IMR-90 (cell line): ENCODE results near the gene CRB1. TPM values are rescaled to one million over a fixed set of nuclear protein-coding genes. Genes with fewer than 3 reads are reported as not detected.

Source experiments
- ATAC-seq: fragments of 200-7000 bp; cut with Tn5 transposase; 2 replicates; pipeline ENCODE4 v1.9.1; 2020; ENCODE audit warnings: low read depth, mild to moderate bottlenecking, moderate library complexity
- BruUV-seq: library from RNA; stranded (reverse); fragments of 400-500 nt; replicated peaks from 2 replicates; lab custom pipeline; 2021; lab: Mats Ljungman, UMichigan
- CTCF ChIA-PET: fragments of 300-600 bp; formaldehyde crosslinking; extraction: SDS; loops from one replicate; lab custom pipeline; 2021; ENCODE audit warnings: antibody characterized with exemption; lab: Yijun Ruan, JAX
- POLR2A ChIA-PET: fragments of 300-600 bp; sonication (Branson Sonifier 250); formaldehyde crosslinking; loops from one replicate; lab custom pipeline; 2022; ENCODE audit warnings: antibody characterized with exemption; ENCODE audit not compliant: unreplicated experiment; lab: Charles Lee
- DNase-seq: peaks from one replicate; pipeline ENCODE4 v3.0.0; 2013
- H2AFZ ChIP-seq: replicated peaks from 2 replicates; pipeline ENCODE3; 2013; ENCODE audit warnings: low read length, mild to moderate bottlenecking; ENCODE audit not compliant: poor library complexity
- H2AK5ac ChIP-seq: 2 replicates; pipeline ENCODE4 v1.6.1; 2013; ENCODE audit warnings: low read depth, low read length, inconsistent platforms
- H2AK9ac ChIP-seq: replicated peaks from 2 replicates; pipeline ENCODE3; 2013; ENCODE audit warnings: mild to moderate bottlenecking, low read depth, low read length, moderate library complexity; ENCODE audit not compliant: poor library complexity
- H2BK120ac ChIP-seq: 2 replicates; pipeline ENCODE4 v1.6.1; 2013; ENCODE audit warnings: low read depth, low read length, inconsistent platforms
- H2BK15ac ChIP-seq: 3 replicates; pipeline ENCODE4 v1.6.1; 2013; ENCODE audit warnings: low read depth, low read length, inconsistent platforms
- H2BK20ac ChIP-seq: 2 replicates; pipeline ENCODE4 v1.6.1; 2013; ENCODE audit warnings: low read depth, mild to moderate bottlenecking, inconsistent platforms, low read length, moderate library complexity
- H2BK5ac ChIP-seq: 2 replicates; pipeline ENCODE4 v1.6.1; 2013; ENCODE audit warnings: mild to moderate bottlenecking, low read depth, low read length, inconsistent platforms; ENCODE audit not compliant: poor library complexity, severe bottlenecking
- H3K14ac ChIP-seq: replicated peaks from 2 replicates; pipeline ENCODE4 v1.6.1; 2013; ENCODE audit warnings: low read depth, low read length, inconsistent platforms
- H3K18ac ChIP-seq: 2 replicates; pipeline ENCODE4 v1.6.1; 2013; ENCODE audit warnings: low read depth, low read length, control low read depth
- H3K23ac ChIP-seq: 2 replicates; pipeline ENCODE4 v1.6.1; 2013; ENCODE audit warnings: low read depth, low read length, inconsistent platforms
- H3K27ac ChIP-seq: 2 replicates; pipeline ENCODE4 v1.5.1; 2013; ENCODE audit warnings: mild to moderate bottlenecking, control low read depth, low read length; ENCODE audit not compliant: insufficient read depth
- H3K27me3 ChIP-seq: 2 replicates; pipeline ENCODE4 v1.6.1; 2013; ENCODE audit warnings: low read length; ENCODE audit not compliant: control insufficient read depth, insufficient read depth
- H3K36me3 ChIP-seq: 2 replicates; pipeline ENCODE4 v1.6.1; 2013; ENCODE audit warnings: low read length, mixed read lengths; ENCODE audit not compliant: control insufficient read depth, insufficient read depth
- H3K4ac ChIP-seq: 2 replicates; pipeline ENCODE4 v1.6.1; 2013; ENCODE audit warnings: low read depth, low read length, inconsistent platforms
- H3K4me1 ChIP-seq: 2 replicates; pipeline ENCODE4 v1.6.1; 2013; ENCODE audit warnings: low read length, mixed read lengths; ENCODE audit not compliant: control insufficient read depth, insufficient read depth
- H3K4me2 ChIP-seq: 2 replicates; pipeline ENCODE4 v1.6.1; 2013; ENCODE audit warnings: low read depth, mild to moderate bottlenecking, control low read depth, low read length, moderate library complexity
- H3K4me3 ChIP-seq: 2 replicates; pipeline ENCODE4 v1.5.1; 2013; ENCODE audit warnings: low read depth, mild to moderate bottlenecking, control low read depth, low read length, moderate library complexity; ENCODE audit not compliant: insufficient read depth
- H3K56ac ChIP-seq: 2 replicates; pipeline ENCODE4 v1.6.1; 2013; ENCODE audit warnings: low read length, inconsistent platforms; ENCODE audit not compliant: insufficient read depth; ENCODE audit errors: extremely low read depth
- H3K79me1 ChIP-seq, 2 experiments: 2 replicates each; pipeline ENCODE4 v1.6.1; 2013; ENCODE audit warnings: low read length in 2 of 2, inconsistent platforms in 1 of 2, low read depth in 1 of 2
- H3K9ac ChIP-seq: 2 replicates; pipeline ENCODE4 v1.6.1; 2013; ENCODE audit warnings: low read depth, low read length, control low read depth
- H3K9me1 ChIP-seq: 2 replicates; pipeline ENCODE4 v1.6.1; 2013; ENCODE audit warnings: low read length, inconsistent platforms; ENCODE audit not compliant: insufficient read depth
- H3K9me3 ChIP-seq: 2 replicates; pipeline ENCODE4 v1.6.1; 2013; ENCODE audit warnings: low read length; ENCODE audit not compliant: control insufficient read depth, insufficient read depth
- H4K20me1 ChIP-seq: 2 replicates; pipeline ENCODE4 v1.6.1; 2013; ENCODE audit warnings: low read length, inconsistent platforms; ENCODE audit not compliant: insufficient read depth
- H4K5ac ChIP-seq: 2 replicates; pipeline ENCODE4 v1.6.1; 2013; ENCODE audit warnings: mild to moderate bottlenecking, low read depth, low read length, control low read depth
- H4K8ac ChIP-seq, 2 experiments: 2 replicates each; pipeline ENCODE4 v1.6.1; 2013; ENCODE audit warnings: low read depth in 2 of 2, low read length in 2 of 2, control low read depth in 1 of 2, inconsistent platforms in 1 of 2
- H4K91ac ChIP-seq: 2 replicates; pipeline ENCODE4 v1.6.1; 2013; ENCODE audit warnings: low read depth, low read length, inconsistent platforms; ENCODE audit not compliant: insufficient read depth
- BHLHE40 ChIP-seq: fragments of 150-350 bp; IDR thresholded peaks from 2 replicates; pipeline ENCODE4 v1.6.1; 2016; ENCODE audit warnings: mild to moderate bottlenecking, low read depth, low read length
- CEBPB ChIP-seq: IDR thresholded peaks from 2 replicates; pipeline ENCODE4 v1.6.1; 2012; ENCODE audit warnings: low read depth, low read length, improper control_type of control experiment
- CHD1 ChIP-seq: IDR thresholded peaks from 2 replicates; pipeline ENCODE4 v1.6.1; 2012; ENCODE audit warnings: low read depth, low read length, improper control_type of control experiment
- FOS ChIP-seq: fragments of 150-350 bp; IDR thresholded peaks from 2 replicates; pipeline ENCODE4 v1.6.1; 2016; ENCODE audit warnings: low read depth, low read length
- MAFK ChIP-seq: IDR thresholded peaks from 2 replicates; pipeline ENCODE4 v1.6.1; 2012; ENCODE audit warnings: low read depth, low read length, improper control_type of control experiment
- MAZ ChIP-seq: IDR thresholded peaks from 2 replicates; pipeline ENCODE4 v1.6.1; 2012; ENCODE audit warnings: low read depth, mild to moderate bottlenecking, low read length, improper control_type of control experiment, moderate library complexity, borderline replicate concordance
- MXI1 ChIP-seq: IDR thresholded peaks from 2 replicates; pipeline ENCODE4 v1.6.1; 2012; ENCODE audit warnings: low read depth, mild to moderate bottlenecking, low read length, moderate library complexity, borderline replicate concordance
- NFE2L2 ChIP-seq: fragments of 150-350 bp; IDR thresholded peaks from 2 replicates; pipeline ENCODE4 v1.6.1; 2016; ENCODE audit warnings: low read depth, mild to moderate bottlenecking, low read length
- POLR2A ChIP-seq: IDR thresholded peaks from 2 replicates; pipeline ENCODE4 v1.6.1; 2012; ENCODE audit warnings: mild to moderate bottlenecking, low read depth, low read length
- RAD21 ChIP-seq: IDR thresholded peaks from 2 replicates; pipeline ENCODE4 v1.6.1; 2012; ENCODE audit warnings: low read length, improper control_type of control experiment
- RFX5 ChIP-seq: IDR thresholded peaks from 2 replicates; pipeline ENCODE4 v1.8.0; 2012; ENCODE audit warnings: low read depth, mild to moderate bottlenecking, low read length, moderate library complexity
- SMC3 ChIP-seq: fragments of 150-350 bp; IDR thresholded peaks from 2 replicates; pipeline ENCODE4 v1.6.1; 2016; ENCODE audit warnings: low read depth, mild to moderate bottlenecking, antibody characterized with exemption, low read length, moderate library complexity
- WGBS, 2 experiments: methylation state at CpG; one replicate each; pipeline versions ENCODE4 v1.1.5 to v1.1.7; 2013; ENCODE audit warnings: missing lambda C conversion rate in 2 of 2; ENCODE audit not compliant: insufficient read length in 1 of 2; ENCODE audit errors: extremely low coverage in 2 of 2; 5-methylcytosine and 5-hydroxymethylcytosine counted together
- dilution Hi-C: fragments of 300-500 bp; cut with HindIII; formaldehyde crosslinking; loops from one replicate; pipeline ENCODE4 v1.14.3; 2018; ENCODE audit warnings: low sequenced_read_pairs; ENCODE audit not compliant: unreplicated experiment
- in situ Hi-C: fragments of 300-500 bp; cut with MboI; formaldehyde crosslinking; loops from 3 replicates; pipeline ENCODE4 v1.14.3; 2019; ENCODE audit warnings: low sequenced_read_pairs, inconsistent platforms, mixed read lengths
- intact Hi-C: fragments of 100-400 bp; cut with micrococcal nuclease; formaldehyde crosslinking; loops from 2 replicates; pipeline ENCODE4 v1.10.0; 2022
- polyA plus RNA-seq, 3 experiments: library from polyadenylated mRNA; depleted of rRNA; stranded (reverse); fragments of >200 nt; gene quantifications; 2 replicates each; pipeline ENCODE4 v1.2.3, GENCODE V29; 2012; ENCODE audit warnings: low replicate concordance in 1 of 3
- total RNA-seq: library from RNA; depleted of rRNA; stranded (reverse); fragments of >200 nt; gene quantifications from 2 replicates; pipeline ENCODE4 v1.2.3, GENCODE V29; 2012
- TF ChIP-seq, protein P1 (sequence below): fragments of 150-350 bp; IDR thresholded peaks from 2 replicates; pipeline ENCODE4 v1.6.1; 2016; ENCODE audit warnings: low read depth, mild to moderate bottlenecking, low read length, moderate library complexity, borderline replicate concordance
- TF ChIP-seq, protein P2 (sequence below): fragments of 150-350 bp; IDR thresholded peaks from 2 replicates; pipeline ENCODE4 v1.6.1; 2017; ENCODE audit warnings: mild to moderate bottlenecking, antibody characterized with exemption, low read length, low read depth
- TF ChIP-seq, protein P3 (sequence below): conservative IDR thresholded peaks from 2 replicates; pipeline ENCODE4 v1.5.1; 2012; ENCODE audit warnings: mild to moderate bottlenecking, low read depth, low read length, improper control_type of control experiment

Gene CRB1
- total and polyA plus RNA-seq, 2 of the 4 experiments (the other 2 are of a cell fraction): not detected

DNA sequence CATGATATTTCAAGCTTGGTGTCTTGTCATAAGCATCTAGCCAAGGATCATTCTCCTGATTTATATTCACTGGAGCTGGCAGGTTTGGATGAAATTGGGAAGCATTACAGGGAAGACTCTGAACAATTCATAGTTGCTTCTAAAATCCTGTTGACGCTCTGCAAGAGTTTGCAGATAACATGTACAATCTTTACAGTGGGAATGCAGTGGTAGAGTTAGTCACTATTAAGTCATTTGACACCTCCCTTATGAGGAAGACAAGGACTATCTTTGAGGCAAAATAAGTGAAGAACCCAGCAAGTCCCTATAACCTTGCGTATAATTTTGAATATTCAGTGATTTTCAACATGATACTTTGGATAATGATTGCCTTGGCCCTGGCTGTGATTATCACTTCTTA, 45.3 kb upstream of the CRB1 start:
- Histone ChIP-seq H3K79me1 (no peaks in the 10 kb centered on the region), H2BK120ac (no peak overlapping the region), H3K9ac (no peak overlapping the region), H3K27ac (no peak overlapping the region), H3K4ac (no peak overlapping the region), H3K4me2 (no peak overlapping the region), H3K14ac (no peak overlapping the region), H3K18ac (no peak overlapping the region), H2BK5ac (no peak overlapping the region), H2BK20ac (no peak overlapping the region), H4K91ac (no peak overlapping the region), H4K8ac (no peak overlapping the region), H3K9me3 (no peaks in the 10 kb centered on the region), H3K36me3 (no peaks in the 10 kb centered on the region), H3K9me1 (no peaks in the 10 kb centered on the region), H2AK5ac (no peak overlapping the region), H4K5ac (no peak overlapping the region), H2BK15ac (no peak overlapping the region), H2AFZ (no peak overlapping the region), H3K4me3 (no peak overlapping the region), H4K20me1 (no peaks in the 10 kb centered on the region), H3K56ac (no peak overlapping the region), H3K4me1 (no peaks in the 10 kb centered on the region), H2AK9ac (no peak overlapping the region), H3K23ac (no peak overlapping the region), H3K27me3 (no peaks in the 10 kb centered on the region)
- DNase-seq (no peak), ATAC-seq (no peak)
- BruUV-seq: no TSS peak
- intact Hi-C loops (no loop called here), in situ Hi-C loops (no loop called here), dilution Hi-C loops (no loop called here)
- ChIA-PET CTCF (no interaction called here), POLR2A (no interaction called here)
- 100% methylated on average over 1 of the region's 2 CpGs; no CpG with 5 or more reads in 1 of the 2 experiments for WGBS, 2 experiments
- TF ChIP-seq RAD21: no peak
- no peak for TF ChIP-seq POLR2A
- no peak for TF ChIP-seq RFX5
- TF ChIP-seq MAFK: no peak
- TF ChIP-seq, protein P1, sequence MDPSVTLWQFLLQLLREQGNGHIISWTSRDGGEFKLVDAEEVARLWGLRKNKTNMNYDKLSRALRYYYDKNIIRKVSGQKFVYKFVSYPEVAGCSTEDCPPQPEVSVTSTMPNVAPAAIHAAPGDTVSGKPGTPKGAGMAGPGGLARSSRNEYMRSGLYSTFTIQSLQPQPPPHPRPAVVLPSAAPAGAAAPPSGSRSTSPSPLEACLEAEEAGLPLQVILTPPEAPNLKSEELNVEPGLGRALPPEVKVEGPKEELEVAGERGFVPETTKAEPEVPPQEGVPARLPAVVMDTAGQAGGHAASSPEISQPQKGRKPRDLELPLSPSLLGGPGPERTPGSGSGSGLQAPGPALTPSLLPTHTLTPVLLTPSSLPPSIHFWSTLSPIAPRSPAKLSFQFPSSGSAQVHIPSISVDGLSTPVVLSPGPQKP: no peak
- TF ChIP-seq CHD1: no peak
- TF ChIP-seq CEBPB: no peak
- no peak for TF ChIP-seq SMC3
- TF ChIP-seq, protein P2, sequence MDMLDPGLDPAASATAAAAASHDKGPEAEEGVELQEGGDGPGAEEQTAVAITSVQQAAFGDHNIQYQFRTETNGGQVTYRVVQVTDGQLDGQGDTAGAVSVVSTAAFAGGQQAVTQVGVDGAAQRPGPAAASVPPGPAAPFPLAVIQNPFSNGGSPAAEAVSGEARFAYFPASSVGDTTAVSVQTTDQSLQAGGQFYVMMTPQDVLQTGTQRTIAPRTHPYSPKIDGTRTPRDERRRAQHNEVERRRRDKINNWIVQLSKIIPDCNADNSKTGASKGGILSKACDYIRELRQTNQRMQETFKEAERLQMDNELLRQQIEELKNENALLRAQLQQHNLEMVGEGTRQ: no peak
- TF ChIP-seq, protein P3, sequence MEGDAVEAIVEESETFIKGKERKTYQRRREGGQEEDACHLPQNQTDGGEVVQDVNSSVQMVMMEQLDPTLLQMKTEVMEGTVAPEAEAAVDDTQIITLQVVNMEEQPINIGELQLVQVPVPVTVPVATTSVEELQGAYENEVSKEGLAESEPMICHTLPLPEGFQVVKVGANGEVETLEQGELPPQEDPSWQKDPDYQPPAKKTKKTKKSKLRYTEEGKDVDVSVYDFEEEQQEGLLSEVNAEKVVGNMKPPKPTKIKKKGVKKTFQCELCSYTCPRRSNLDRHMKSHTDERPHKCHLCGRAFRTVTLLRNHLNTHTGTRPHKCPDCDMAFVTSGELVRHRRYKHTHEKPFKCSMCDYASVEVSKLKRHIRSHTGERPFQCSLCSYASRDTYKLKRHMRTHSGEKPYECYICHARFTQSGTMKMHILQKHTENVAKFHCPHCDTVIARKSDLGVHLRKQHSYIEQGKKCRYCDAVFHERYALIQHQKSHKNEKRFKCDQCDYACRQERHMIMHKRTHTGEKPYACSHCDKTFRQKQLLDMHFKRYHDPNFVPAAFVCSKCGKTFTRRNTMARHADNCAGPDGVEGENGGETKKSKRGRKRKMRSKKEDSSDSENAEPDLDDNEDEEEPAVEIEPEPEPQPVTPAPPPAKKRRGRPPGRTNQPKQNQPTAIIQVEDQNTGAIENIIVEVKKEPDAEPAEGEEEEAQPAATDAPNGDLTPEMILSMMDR: no peak
- no peak for TF ChIP-seq BHLHE40
- no peak for TF ChIP-seq MAZ
- no peak for TF ChIP-seq MXI1
- TF ChIP-seq NFE2L2: no peak
- no peak for TF ChIP-seq FOS
